ENCODE data around the gene SZT2. TPM values are rescaled to one million over a fixed set of nuclear protein-coding genes. Genes with fewer than 3 reads are reported as not detected.
A peak's percentile ranks its signal among the peaks of the same experiment; 100 is the strongest.

SZT2 gene
- total RNA-seq = 10 to 100 TPM; 49.2 to 68.7 (median 57.3) TPM

- DNase-seq (ENCODE audit: low spot score in 2 of 2) = peak; percentile 95 to 99
- WGBS, 2 donors = 0% methylated on average over 39 to 58 of the region's 65 CpGs
- Histone ChIP-seq H3K4me3 (peak within 1 kb of the TSS; percentile 50 to 94 (median 72)), H3K27me3 (no peaks in the 10 kb centered on the region), H3K36me3 (peaks cover 0 to 36% (median 19%) of the 10 kb centered on the region in 3 donors), H3K4me1 (peaks cover 0 to 32% (median 26%) of the 10 kb centered on the region in 4 donors), H3K27ac (peak within 1 kb of the TSS; percentile 54 to 93 (median 88)), H3K9me3 (no peaks in the 10 kb centered on the region)
- TF ChIP-seq EP300 (IDR thresholded peaks at IDR 0.05) = peak; percentile 65 to 91
- peak in 2 of 5 experiments; percentile 8 to 27 for TF ChIP-seq CTCF (IDR thresholded peaks at IDR 0.05)
- TF ChIP-seq POLR2A (IDR thresholded peaks at IDR 0.05) = peak; percentile 66 to 68
Observed at GRCh38 chr1:43389326-43390313, at the start of gene SZT2, which contains the start of gene MED8. Gene SZT2 (plus strand): TSS chr1:43389899. CDS start chr1:43389969, 70 bp downstream. Gene MED8 (minus strand): TSS chr1:43389800. CDS start chr1:43389764, 36 bp downstream.

- H3K36me3 ChIP-seq = no peaks in the 10 kb centered on the region
- WGBS, 2 donors = 60% methylated on average over 1 of the region's 1 CpG
- H3K4me3 ChIP-seq = no peak overlapping the region
- H3K4me1 ChIP-seq = no peaks in the 10 kb centered on the region
- H3K9me3 ChIP-seq = no peaks in the 10 kb centered on the region
- no peaks in the 10 kb centered on the region for H3K27me3 ChIP-seq
- no peak overlapping the region for H3K27ac ChIP-seq
- no peak for DNase-seq (ENCODE audit: low spot score in 2 of 2)
- TF ChIP-seq EP300 (IDR thresholded peaks at IDR 0.05) (no peak), CTCF (IDR thresholded peaks at IDR 0.05) (no peak), POLR2A (IDR thresholded peaks at IDR 0.05) (no peak)
Observed at GRCh38 chr1:43340559-43340958, 49.1 kb upstream of the SZT2 start.

- Histone ChIP-seq H3K4me3 (no peak overlapping the region), H3K9me3 (no peaks in the 10 kb centered on the region), H3K27ac (peak overlapping the region in 1 of 4 donors; percentile 4), H3K36me3 (no peaks in the 10 kb centered on the region), H3K4me1 (peaks cover 0 to 12% (median 0%) of the 10 kb centered on the region in 4 donors), H3K27me3 (no peaks in the 10 kb centered on the region)
- DNase-seq (ENCODE audit: low spot score in 2 of 2) = no peak
- TF ChIP-seq CTCF (IDR thresholded peaks at IDR 0.05) = no peak
- no peak for TF ChIP-seq POLR2A (IDR thresholded peaks at IDR 0.05)
- TF ChIP-seq EP300 (IDR thresholded peaks at IDR 0.05) = no peak
- WGBS, 2 donors = 61 to 73% methylated on average over 4 of the region's 4 CpGs
Observed at GRCh38 chr1:43344267-43344850, 45.3 kb upstream of the SZT2 start.

GRCh38 chr1:43345120-43345519 lies 44.6 kb upstream of the SZT2 start:
- Histone ChIP-seq H3K9me3 (no peaks in the 10 kb centered on the region), H3K4me3 (no peak overlapping the region), H3K27ac (peak overlapping the region in 2 of 4 donors; percentile 4 to 29), H3K4me1 (peaks cover 0 to 20% (median 0%) of the 10 kb centered on the region in 4 donors), H3K36me3 (no peaks in the 10 kb centered on the region), H3K27me3 (no peaks in the 10 kb centered on the region)
- TF ChIP-seq CTCF (IDR thresholded peaks at IDR 0.05) (no peak), EP300 (IDR thresholded peaks at IDR 0.05) (no peak)
- DNase-seq (ENCODE audit: low spot score in 2 of 2) = no peak
- 55 to 65% methylated on average over 3 of the region's 3 CpGs for WGBS, 2 donors

All from tibial nerve (tissue), 4 donors.